ENCODE measurements around the gene CHD9.
"Not testable (repeated sequence)": the region's sequence is repeated elsewhere in the genome, so short reads cannot be mapped to it uniquely, and the experiment has no call there.

CHD9 gene

GRCh38 chr16:53291757-53292392 is 237.1 kb downstream of the CHD9 start:
- no peak for DNase-seq

- no peak for DNase-seq
Observed at GRCh38 chr16:53297477-53297876, 242.7 kb downstream of the CHD9 start.

- DNase-seq = no peak
Observed at GRCh38 chr16:53304334-53304733, 249.5 kb downstream of the CHD9 start.

- no peak for DNase-seq
Observed at GRCh38 chr16:53305743-53306142, 251.0 kb downstream of the CHD9 start.

GRCh38 chr16:53309457-53309856 is 254.7 kb downstream of the CHD9 start:
- DNase-seq = no peak

- no peak for DNase-seq
Observed at GRCh38 chr16:53320992-53321391, 266.2 kb downstream of the CHD9 start.

- DNase-seq = no peak
Observed at GRCh38 chr16:53323924-53324323, 269.1 kb downstream of the CHD9 start.

- DNase-seq = not testable (repeated sequence)
Observed at GRCh38 chr16:53330991-53331390, 276.2 kb downstream of the CHD9 start.

- DNase-seq = no peak
Observed at GRCh38 chr16:53334581-53334980, 279.8 kb downstream of the CHD9 start.

- no peak for DNase-seq
Observed at GRCh38 chr16:53337294-53337693, 282.5 kb downstream of the CHD9 start.

GRCh38 chr16:53341792-53342191 is 287.0 kb downstream of the CHD9 start:
- DNase-seq = no peak

GRCh38 chr16:53355064-53355463 is 300.3 kb downstream of the CHD9 start:
- no peak for DNase-seq

GRCh38 chr16:53356478-53357207 is 301.9 kb downstream of the CHD9 start:
- DNase-seq = no peak

GRCh38 chr16:53357208-53357586 is 302.4 kb downstream of the CHD9 start:
- no peak for DNase-seq

- DNase-seq = no peak
Observed at GRCh38 chr16:53357955-53358354, 303.2 kb downstream of the CHD9 start.

GRCh38 chr16:53358884-53359283 is 304.1 kb downstream of the CHD9 start:
- no peak for DNase-seq

- no peak for DNase-seq
Observed at GRCh38 chr16:53369921-53370320, 315.1 kb downstream of the CHD9 start.

GRCh38 chr16:53370827-53371226 is 316.0 kb downstream of the CHD9 start:
- no peak for DNase-seq

GRCh38 chr16:53372992-53373871 is 318.4 kb downstream of the CHD9 start:
- peak; percentile 95 for DNase-seq

- DNase-seq = peak; percentile 13
Observed at GRCh38 chr16:53374800-53375199, 320.0 kb downstream of the CHD9 start.

- DNase-seq = no peak
Observed at GRCh38 chr16:53378138-53378537, 323.3 kb downstream of the CHD9 start.

All from DMS53 (cell line).